HCT116 (cell line): ENCODE measurements around the gene IFNA2. TPM values are rescaled to one million over a fixed set of nuclear protein-coding genes. Genes with fewer than 3 reads are reported as not detected.
"Not testable (repeated sequence)": the region's sequence is repeated elsewhere in the genome, so short reads cannot be mapped to it uniquely, and the experiment has no call there.

Experiments used
- ATAC-seq: fragments of 200-7000 bp; cut with Tn5 transposase; 2 replicates; pipeline ENCODE4 v1.9.1; 2020; ENCODE audit warnings: mild to moderate bottlenecking, moderate library complexity
- BruUV-seq: library from RNA; stranded (reverse); fragments of 400-500 nt; replicated peaks from 2 replicates; lab custom pipeline; 2021; lab: Mats Ljungman, UMichigan
- CTCF ChIA-PET: fragments of 300-600 bp; sonication (Branson Sonifier 250); formaldehyde crosslinking; loops from one replicate; lab custom pipeline; 2021; ENCODE audit warnings: antibody characterized with exemption; lab: Charles Lee
- POLR2A ChIA-PET: fragments of 300-600, 350-600 bp; sonication (Branson Sonifier 250); formaldehyde crosslinking; loops from one replicate; lab custom pipeline; 2021; ENCODE audit warnings: antibody characterized with exemption; lab: Charles Lee
- RAD21 ChIA-PET, 2 experiments: fragments of 300-600 bp; sonication (Branson Sonifier 250); formaldehyde crosslinking; loops; one replicate each; lab custom pipeline; 2023; ENCODE audit warnings: low total read pairs in 2 of 2; ENCODE audit not compliant: uncharacterized antibody in 2 of 2, unreplicated experiment in 2 of 2, low non-redundant PET in 1 of 2; lab: Charles Lee
- DNase-seq: peaks from one replicate; pipeline ENCODE4 v3.0.0-alpha.2; 2010; ENCODE audit warnings: low read depth, low spot score
- H2AFZ ChIP-seq: fragments of 200-600 bp; shearing (Covaris generic), sonication (generic); 2 replicates; pipeline ENCODE4 v1.6.1; 2017; ENCODE audit warnings: low read depth, mixed run types, mixed read lengths, antibody characterized with exemption, low read length; ENCODE audit not compliant: poor library complexity, severe bottlenecking
- H3K27ac ChIP-seq: 2 replicates; pipeline ENCODE4 v1.5.1; 2012; ENCODE audit warnings: low read depth, low read length
- H3K27me3 ChIP-seq: fragments of 200-600 bp; sonication (generic); 2 replicates; pipeline ENCODE4 v1.6.1; 2016; ENCODE audit warnings: mixed run types, low read length, mixed read lengths; ENCODE audit not compliant: insufficient read depth
- H3K36me3 ChIP-seq, 2 experiments: fragments of 200-500 bp in 1 of 2; fragments of 200-600 bp in 1 of 2; sonication (Bioruptor generic) in 1 of 2; sonication (generic) in 1 of 2; 2 replicates each; pipeline versions ENCODE4 v1.5.1 to v1.6.1; 2014 to 2016; ENCODE audit warnings: low read length in 2 of 2, inconsistent platforms in 1 of 2, mixed read lengths in 1 of 2, mixed run types in 1 of 2; ENCODE audit not compliant: insufficient read depth in 2 of 2, control insufficient read depth in 1 of 2
- H3K4me1 ChIP-seq, 2 experiments: fragments of 200-600 bp in 1 of 2; sonication (generic) in 1 of 2; 2 replicates each; pipeline versions ENCODE4 v1.5.1 to v1.6.1; 2012 to 2017; ENCODE audit warnings: low read length in 2 of 2, inconsistent platforms in 1 of 2, mild to moderate bottlenecking in 1 of 2, mixed read lengths in 1 of 2, mixed run types in 1 of 2, moderate library complexity in 1 of 2; ENCODE audit not compliant: insufficient read depth in 2 of 2, control insufficient read depth in 1 of 2
- H3K4me2 ChIP-seq: fragments of 200-600 bp; sonication (generic); 2 replicates; pipeline ENCODE4 v1.6.1; 2017; ENCODE audit warnings: mixed run types, low read length, mixed read lengths
- H3K4me3 ChIP-seq, 2 experiments: fragments of 200-600 bp in 1 of 2; sonication (generic) in 1 of 2; replicated peaks in 1 of 2; 2 replicates each; pipeline ENCODE4 v1.5.1; 2011 to 2016; ENCODE audit warnings: low read length in 2 of 2, control low read depth in 1 of 2, low read depth in 1 of 2, mild to moderate bottlenecking in 1 of 2, mixed read lengths in 1 of 2, mixed run types in 1 of 2
- H3K79me2 ChIP-seq: fragments of 200-600 bp; sonication (generic); 2 replicates; pipeline ENCODE4 v1.6.1; 2017; ENCODE audit warnings: mild to moderate bottlenecking, mixed run types, low read length, moderate library complexity, mixed read lengths; ENCODE audit not compliant: insufficient read depth
- H3K9ac ChIP-seq: fragments of 200-600 bp; sonication (generic); 2 replicates; pipeline ENCODE4 v1.6.1; 2016; ENCODE audit warnings: low read length, mixed read lengths
- H3K9me2 ChIP-seq: fragments of 200-600 bp; sonication (generic), shearing (Covaris generic); 2 replicates; pipeline ENCODE4 v1.6.1; 2017; ENCODE audit warnings: mixed run types, mild to moderate bottlenecking, moderate library complexity; ENCODE audit not compliant: insufficient read depth
- H3K9me3 ChIP-seq, 2 experiments: fragments of 200-500 bp in 1 of 2; fragments of 200-600 bp in 1 of 2; sonication (Bioruptor generic) in 1 of 2; sonication (generic) in 1 of 2; 2 replicates each; pipeline ENCODE4 v1.6.1; 2014 to 2017; ENCODE audit warnings: low read length in 2 of 2, mixed read lengths in 2 of 2, inconsistent platforms in 1 of 2, low read depth in 1 of 2, mild to moderate bottlenecking in 1 of 2, mixed run types in 1 of 2, moderate library complexity in 1 of 2; ENCODE audit not compliant: control insufficient read depth in 1 of 2, insufficient read depth in 1 of 2
- H4K20me1 ChIP-seq: fragments of 200-600 bp; sonication (generic), shearing (Covaris generic); 2 replicates; pipeline ENCODE4 v1.6.1; 2017; ENCODE audit warnings: mixed run types, mild to moderate bottlenecking, moderate library complexity; ENCODE audit not compliant: insufficient read depth
- CBX3 ChIP-seq: IDR thresholded peaks from 2 replicates; pipeline ENCODE4 v1.6.1; 2012; ENCODE audit warnings: low read depth
- CEBPB ChIP-seq: IDR thresholded peaks from 2 replicates; pipeline ENCODE4 v1.6.1; 2012; ENCODE audit warnings: low read depth
- ELF1 ChIP-seq: IDR thresholded peaks from 2 replicates; pipeline ENCODE4 v1.6.1; 2012; ENCODE audit warnings: low read depth, borderline replicate concordance
- EZH2 ChIP-seq: fragments of 200-600 bp; sonication (generic); IDR thresholded peaks from 2 replicates; pipeline ENCODE4 v1.6.1; 2017; ENCODE audit warnings: antibody characterized with exemption, mixed run types
- EZH2phosphoT487 ChIP-seq: fragments of 200-600 bp; IDR thresholded peaks from 2 replicates; pipeline ENCODE4 v1.6.1; 2018; ENCODE audit warnings: antibody characterized with exemption, borderline replicate concordance
- FOSL1 ChIP-seq: IDR thresholded peaks from 2 replicates; pipeline ENCODE4 v1.6.1; 2012; ENCODE audit warnings: low read depth
- JUND ChIP-seq: IDR thresholded peaks from 2 replicates; pipeline ENCODE4 v1.6.1; 2012
- POLR2A ChIP-seq: IDR thresholded peaks from 2 replicates; pipeline ENCODE4 v1.7.0; 2011; ENCODE audit warnings: borderline replicate concordance; ENCODE audit not compliant: insufficient read depth, insufficient read length; ENCODE audit errors: extremely low read depth
- POLR2AphosphoS5 ChIP-seq: IDR thresholded peaks from 2 replicates; pipeline ENCODE4 v1.6.1; 2011; ENCODE audit warnings: mild to moderate bottlenecking, low read depth, low read length, moderate library complexity
- RAD21 ChIP-seq: IDR thresholded peaks from 2 replicates; pipeline ENCODE4 v1.6.1; 2012; ENCODE audit warnings: low read depth, mild to moderate bottlenecking
- SIN3A ChIP-seq: IDR thresholded peaks from 2 replicates; pipeline ENCODE4 v1.6.1; 2012; ENCODE audit warnings: low read depth
- SP1 ChIP-seq: IDR thresholded peaks from 2 replicates; pipeline ENCODE4 v1.6.1; 2012; ENCODE audit warnings: low read depth
- TCF7L2 ChIP-seq: IDR thresholded peaks from 2 replicates; pipeline ENCODE4 v1.7.0; 2011; ENCODE audit warnings: borderline replicate concordance, inconsistent platforms; ENCODE audit not compliant: insufficient read depth, insufficient read length; ENCODE audit errors: extremely low read depth
- ZFX ChIP-seq: fragments of 450-650 bp; IDR thresholded peaks from 2 replicates; pipeline ENCODE4 v1.6.1; 2017
- intact Hi-C: fragments of 100-400 bp; cut with micrococcal nuclease; formaldehyde crosslinking; loops from 2 replicates; pipeline ENCODE4 v1.10.0; 2022
- total RNA-seq: library from RNA; stranded (reverse); gene quantifications from one replicate; pipeline ENCODE4 v1.2.1, GENCODE V29; 2021; ENCODE audit not compliant: unreplicated experiment
- TF ChIP-seq, protein P1 (sequence below), 3 experiments: fragments of 200-600 bp in 1 of 3; sonication (generic) in 1 of 3; IDR thresholded peaks in 2 of 3; conservative IDR thresholded peaks in 1 of 3; 2 replicates each; pipeline ENCODE4 v1.5.1; 2012 to 2017; ENCODE audit warnings: low read depth in 2 of 3, low read length in 2 of 3, antibody characterized with exemption in 1 of 3, borderline replicate concordance in 1 of 3, control low read depth in 1 of 3, mild to moderate bottlenecking in 1 of 3, mixed read lengths in 1 of 3, mixed run types in 1 of 3, moderate library complexity in 1 of 3; ENCODE audit not compliant: insufficient read depth in 1 of 3
- TF ChIP-seq, protein P2 (sequence below): IDR thresholded peaks from 2 replicates; pipeline ENCODE4 v1.6.1; 2011; ENCODE audit warnings: mild to moderate bottlenecking, low read length, moderate library complexity; ENCODE audit not compliant: insufficient replicate concordance; ENCODE audit errors: extremely low read depth
- TF ChIP-seq, protein P3 (sequence below): IDR thresholded peaks from 2 replicates; pipeline ENCODE4 v1.6.1; 2012

Gene IFNA2
- total RNA-seq, 1 experiment from 2014 or later = not detected

DNA sequence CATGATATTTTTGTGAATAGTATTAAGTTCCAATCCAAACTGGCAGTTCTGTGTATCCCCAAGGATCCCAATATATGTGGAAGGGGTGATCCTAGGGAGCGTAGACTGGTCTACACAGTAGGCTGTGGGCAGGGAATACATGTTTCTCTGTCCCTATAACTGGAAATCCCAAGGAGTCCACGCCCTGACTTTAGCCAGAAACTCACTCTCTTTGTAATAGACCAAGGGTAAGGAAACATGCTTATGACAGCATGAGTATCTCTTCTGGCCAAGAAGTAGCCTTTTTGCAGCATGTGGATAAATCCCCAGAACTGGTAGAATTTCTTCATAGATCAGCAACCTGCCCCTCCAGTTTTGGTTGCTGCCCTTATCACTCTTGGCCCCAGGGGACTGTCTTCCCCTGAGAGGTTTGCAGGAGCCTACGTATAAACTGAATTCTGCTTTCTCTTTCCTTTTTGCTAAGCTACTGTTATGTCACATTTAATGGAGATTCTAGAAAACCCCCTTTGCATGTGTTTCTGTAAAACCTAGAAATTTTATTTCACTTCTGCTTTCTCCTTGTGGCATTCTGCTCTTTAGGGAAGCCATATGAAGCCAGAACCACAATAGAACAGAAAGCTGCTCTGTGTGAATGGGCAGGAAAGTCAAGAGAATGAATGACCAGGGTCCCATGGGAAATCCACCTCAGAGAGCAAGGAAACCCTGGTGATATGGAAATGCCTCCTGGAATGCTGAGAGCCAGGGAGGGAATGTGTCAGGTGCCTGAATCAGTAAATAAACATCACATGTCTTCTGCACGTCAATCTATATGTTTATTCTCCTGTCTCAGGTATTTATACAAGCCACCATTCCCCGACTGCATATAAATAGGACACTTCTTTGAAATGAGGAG, 3.5 kb downstream of the IFNA2 start:
- Histone ChIP-seq H3K9me3 (no peaks in the 10 kb centered on the region), H3K36me3 (no peaks in the 10 kb centered on the region), H3K27ac (no peak overlapping the region), H4K20me1 (no peaks in the 10 kb centered on the region), H3K4me1 (no peaks in the 10 kb centered on the region), H3K9me2 (no peaks in the 10 kb centered on the region), H3K4me3 (no peak overlapping the region), H3K27me3 (no peaks in the 10 kb centered on the region), H3K4me2 (no peak overlapping the region), H2AFZ (no peak overlapping the region), H3K79me2 (no peaks in the 10 kb centered on the region), H3K9ac (no peak overlapping the region)
- ChIA-PET RAD21 (no interaction called here), POLR2A (no interaction called here), CTCF (interaction anchor here (0.6 to 3.1 kb wide), 4 partner anchors 11 to 63 kb away, joined by 3 to 9 read pairs (median 4); no protein-coding TSS in a partner anchor)
- BruUV-seq = no TSS peak
- intact Hi-C loops = no loop called here
- TF ChIP-seq TCF7L2 = no peak
- TF ChIP-seq, protein P1, sequence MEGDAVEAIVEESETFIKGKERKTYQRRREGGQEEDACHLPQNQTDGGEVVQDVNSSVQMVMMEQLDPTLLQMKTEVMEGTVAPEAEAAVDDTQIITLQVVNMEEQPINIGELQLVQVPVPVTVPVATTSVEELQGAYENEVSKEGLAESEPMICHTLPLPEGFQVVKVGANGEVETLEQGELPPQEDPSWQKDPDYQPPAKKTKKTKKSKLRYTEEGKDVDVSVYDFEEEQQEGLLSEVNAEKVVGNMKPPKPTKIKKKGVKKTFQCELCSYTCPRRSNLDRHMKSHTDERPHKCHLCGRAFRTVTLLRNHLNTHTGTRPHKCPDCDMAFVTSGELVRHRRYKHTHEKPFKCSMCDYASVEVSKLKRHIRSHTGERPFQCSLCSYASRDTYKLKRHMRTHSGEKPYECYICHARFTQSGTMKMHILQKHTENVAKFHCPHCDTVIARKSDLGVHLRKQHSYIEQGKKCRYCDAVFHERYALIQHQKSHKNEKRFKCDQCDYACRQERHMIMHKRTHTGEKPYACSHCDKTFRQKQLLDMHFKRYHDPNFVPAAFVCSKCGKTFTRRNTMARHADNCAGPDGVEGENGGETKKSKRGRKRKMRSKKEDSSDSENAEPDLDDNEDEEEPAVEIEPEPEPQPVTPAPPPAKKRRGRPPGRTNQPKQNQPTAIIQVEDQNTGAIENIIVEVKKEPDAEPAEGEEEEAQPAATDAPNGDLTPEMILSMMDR (IDR thresholded peaks at IDR 0.05 in 2 of 3, conservative IDR thresholded peaks at IDR 0.05 in 1 of 3; ENCODE audit: borderline replicate concordance in 1 of 3, insufficient read depth in 1 of 3, low read depth in 2 of 3, low read length in 2 of 3) = no peak
- TF ChIP-seq, protein P2, sequence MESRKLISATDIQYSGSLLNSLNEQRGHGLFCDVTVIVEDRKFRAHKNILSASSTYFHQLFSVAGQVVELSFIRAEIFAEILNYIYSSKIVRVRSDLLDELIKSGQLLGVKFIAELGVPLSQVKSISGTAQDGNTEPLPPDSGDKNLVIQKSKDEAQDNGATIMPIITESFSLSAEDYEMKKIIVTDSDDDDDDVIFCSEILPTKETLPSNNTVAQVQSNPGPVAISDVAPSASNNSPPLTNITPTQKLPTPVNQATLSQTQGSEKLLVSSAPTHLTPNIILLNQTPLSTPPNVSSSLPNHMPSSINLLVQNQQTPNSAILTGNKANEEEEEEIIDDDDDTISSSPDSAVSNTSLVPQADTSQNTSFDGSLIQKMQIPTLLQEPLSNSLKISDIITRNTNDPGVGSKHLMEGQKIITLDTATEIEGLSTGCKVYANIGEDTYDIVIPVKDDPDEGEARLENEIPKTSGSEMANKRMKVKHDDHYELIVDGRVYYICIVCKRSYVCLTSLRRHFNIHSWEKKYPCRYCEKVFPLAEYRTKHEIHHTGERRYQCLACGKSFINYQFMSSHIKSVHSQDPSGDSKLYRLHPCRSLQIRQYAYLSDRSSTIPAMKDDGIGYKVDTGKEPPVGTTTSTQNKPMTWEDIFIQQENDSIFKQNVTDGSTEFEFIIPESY = no peak
- no peak for TF ChIP-seq ELF1
- TF ChIP-seq RAD21 = no peak
- TF ChIP-seq JUND = no peak
- no peak for TF ChIP-seq SIN3A
- no peak for TF ChIP-seq EZH2
- no peak for TF ChIP-seq CEBPB
- TF ChIP-seq POLR2AphosphoS5 = no peak
- no peak for TF ChIP-seq EZH2phosphoT487
- TF ChIP-seq POLR2A = no peak
- no peak for TF ChIP-seq FOSL1
- TF ChIP-seq SP1 = no peak
- TF ChIP-seq, protein P3, sequence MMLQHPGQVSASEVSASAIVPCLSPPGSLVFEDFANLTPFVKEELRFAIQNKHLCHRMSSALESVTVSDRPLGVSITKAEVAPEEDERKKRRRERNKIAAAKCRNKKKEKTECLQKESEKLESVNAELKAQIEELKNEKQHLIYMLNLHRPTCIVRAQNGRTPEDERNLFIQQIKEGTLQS = no peak
- TF ChIP-seq ZFX = no peak
- TF ChIP-seq CBX3 = no peak
- no peak for DNase-seq
- no peak for ATAC-seq

DNA sequence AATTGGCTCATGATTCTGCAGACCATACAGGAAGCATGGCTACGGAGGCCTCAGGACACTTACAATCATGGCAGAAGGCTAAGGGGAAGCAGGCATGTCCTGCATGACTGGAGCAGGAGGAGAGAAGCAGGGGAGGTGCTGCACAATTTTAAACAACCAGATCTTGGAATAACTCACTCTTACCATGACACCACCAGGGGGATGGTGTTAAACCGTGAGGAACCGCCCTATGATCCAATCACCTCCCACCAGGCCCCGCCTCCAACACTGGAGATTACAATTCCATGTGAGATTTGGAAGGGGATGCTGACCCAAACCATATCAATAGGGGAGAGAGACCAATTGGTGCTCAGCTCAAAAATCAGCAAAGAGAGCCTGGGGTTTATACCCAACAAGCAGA, 13.7 kb downstream of the IFNA2 start:
- H3K9me2 ChIP-seq, POLR2A ChIA-PET, H3K27me3 ChIP-seq, H3K36me3 ChIP-seq, H3K9ac ChIP-seq, DNase-seq, BruUV-seq, H3K27ac ChIP-seq, H3K4me2 ChIP-seq, H3K79me2 ChIP-seq, H3K9me3 ChIP-seq, RAD21 ChIA-PET, intact Hi-C loops, H3K4me3 ChIP-seq, H4K20me1 ChIP-seq, H3K4me1 ChIP-seq: not testable (repeated sequence)
- CTCF ChIA-PET = interaction anchor here (1.1 kb wide), 1 partner anchor 53 kb away, joined by 3 read pairs; no protein-coding TSS in a partner anchor
- peak overlapping the region; percentile 26 for H2AFZ ChIP-seq
- ATAC-seq = peak; percentile 80
